ENCODE measurements around the gene TBL1X.
A peak's percentile ranks its signal among the peaks of the same experiment; 100 is the strongest.

Gene TBL1X

DNA sequence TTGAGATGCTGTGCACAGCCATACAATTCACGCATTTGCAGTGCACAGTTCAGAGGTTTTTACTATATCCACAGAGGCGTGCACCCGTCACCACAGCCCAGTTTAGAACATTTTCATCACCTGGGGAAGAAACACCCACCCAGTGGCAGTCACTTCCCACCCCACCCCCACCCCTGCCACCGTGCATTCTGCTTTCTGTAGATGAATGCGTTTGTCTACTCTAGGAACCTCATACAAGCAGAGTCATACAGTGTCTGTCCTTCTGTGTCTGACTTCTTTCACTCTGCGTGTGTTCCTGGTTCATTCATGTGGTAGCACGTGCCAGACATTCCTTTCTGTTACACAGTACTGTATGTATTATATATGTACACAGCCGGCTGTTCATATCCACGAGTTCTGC lies 122.8 kb downstream of the TBL1X start:
- DNase-seq (ENCODE audit: low read depth) = no peak

DNA sequence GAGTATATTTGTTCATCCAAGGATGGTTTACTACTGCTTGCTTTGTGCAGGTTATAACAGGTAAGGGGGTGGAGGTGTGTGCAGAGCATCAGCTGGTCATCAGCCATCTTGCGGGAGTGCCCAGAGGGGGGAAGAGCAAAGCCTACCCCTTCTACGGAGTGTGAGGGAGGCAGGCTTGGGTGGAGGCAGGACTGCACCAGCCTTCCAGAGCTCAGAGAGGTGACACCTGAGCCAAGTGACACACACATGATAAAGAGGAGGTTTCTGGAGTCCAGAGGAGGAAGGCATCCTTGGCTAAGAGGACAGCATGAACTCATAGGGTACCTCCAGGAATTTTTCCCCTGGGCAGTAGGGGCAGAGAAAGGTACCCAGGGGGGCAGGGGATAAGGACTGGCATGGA lies 126.6 kb downstream of the TBL1X start:
- no peak for DNase-seq (ENCODE audit: low read depth)

DNA sequence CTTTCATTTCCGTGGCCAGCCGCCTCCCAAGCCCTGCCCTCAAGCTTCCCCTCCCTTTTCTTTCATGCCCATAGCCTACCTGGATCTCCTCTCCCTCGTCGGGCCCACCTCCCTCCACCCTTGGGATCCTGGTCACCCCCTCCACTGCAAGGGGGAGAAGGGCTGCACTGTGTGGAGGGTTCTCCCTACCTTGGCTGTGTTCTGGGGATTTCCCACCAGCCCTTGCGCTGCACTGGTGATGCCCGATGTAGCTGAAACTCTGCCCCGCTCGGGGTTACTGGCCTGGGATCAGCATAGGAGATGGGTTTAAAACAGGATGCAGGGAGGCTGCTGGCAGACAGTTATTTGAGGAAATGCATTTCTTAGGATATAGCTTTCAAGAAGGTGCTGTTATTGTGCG lies 128.9 kb downstream of the TBL1X start:
- no peak for DNase-seq (ENCODE audit: low read depth)

DNA sequence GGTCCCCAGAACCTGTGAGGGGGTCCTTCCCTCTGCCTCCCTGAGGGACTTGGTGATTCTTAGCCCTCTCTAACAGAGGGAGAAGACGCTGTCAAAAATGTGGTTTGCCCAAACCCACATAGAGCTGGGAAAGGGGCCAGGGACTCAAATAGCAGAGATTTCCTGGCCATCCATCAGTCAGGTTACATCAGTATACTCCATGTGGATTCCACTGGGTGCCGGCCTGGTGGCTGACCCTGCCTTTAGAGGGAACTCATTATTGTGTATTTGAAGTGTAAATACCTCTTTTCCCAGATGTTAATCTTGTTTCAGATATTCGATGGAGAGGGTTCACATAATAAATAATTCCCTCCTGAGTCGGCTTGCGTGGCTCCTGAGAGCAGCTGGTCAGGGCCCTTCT lies 130.3 kb downstream of the TBL1X start:
- DNase-seq (ENCODE audit: low read depth) = no peak

DNA sequence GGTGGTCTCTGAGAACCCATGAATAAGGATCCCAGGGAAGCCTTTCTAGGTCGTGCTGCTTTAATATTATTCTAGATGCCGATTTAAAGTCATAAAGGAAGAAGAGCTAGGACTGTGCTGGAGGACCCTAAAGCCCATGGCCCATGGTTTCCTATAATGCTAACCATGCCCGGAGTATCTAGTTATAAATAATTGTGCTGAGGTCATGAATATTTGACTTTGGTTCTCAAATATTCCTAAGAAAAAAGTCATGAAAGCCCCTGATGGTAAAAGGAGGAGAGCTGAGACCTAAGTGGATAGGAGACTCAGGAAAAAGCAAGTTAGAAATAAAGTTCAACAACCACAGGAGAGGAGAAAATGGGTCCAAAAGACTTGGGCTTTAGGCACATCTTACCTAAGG lies 132.0 kb downstream of the TBL1X start:
- DNase-seq (ENCODE audit: low read depth) = no peak

DNA sequence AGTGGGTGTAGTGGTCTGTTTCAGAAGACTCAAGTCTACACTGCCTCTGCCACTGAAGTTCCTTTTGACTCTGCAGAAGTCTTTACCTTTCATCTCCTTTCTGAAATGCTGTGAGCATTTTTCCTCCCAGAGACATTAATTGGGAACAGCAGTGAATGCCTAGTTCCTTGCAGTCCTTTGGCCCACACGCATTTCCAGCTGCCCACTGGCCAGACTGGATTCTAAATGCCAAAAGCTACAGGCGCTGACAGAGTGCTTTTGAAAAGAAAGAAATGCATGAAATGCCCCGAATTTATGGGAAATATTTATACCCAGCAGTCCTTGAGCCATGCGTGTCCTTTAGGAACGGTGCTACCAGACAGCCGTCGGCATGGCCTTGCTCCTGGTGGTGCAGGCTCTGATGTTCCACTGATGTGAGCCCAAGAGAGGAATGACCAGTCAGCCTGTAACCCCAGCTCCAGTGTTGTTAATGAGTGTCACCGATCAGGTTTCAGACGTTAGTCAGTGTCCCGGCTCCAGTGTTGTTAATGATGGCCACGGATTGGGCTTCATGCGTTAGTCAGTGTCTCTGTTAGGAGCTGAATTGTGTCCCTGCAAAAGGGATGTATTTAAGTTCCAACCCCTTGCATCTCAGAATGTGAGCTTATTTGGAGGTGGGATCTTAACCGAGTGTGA lies 132.6 kb downstream of the TBL1X start:
- DNase-seq (ENCODE audit: low read depth) = no peak

DNA sequence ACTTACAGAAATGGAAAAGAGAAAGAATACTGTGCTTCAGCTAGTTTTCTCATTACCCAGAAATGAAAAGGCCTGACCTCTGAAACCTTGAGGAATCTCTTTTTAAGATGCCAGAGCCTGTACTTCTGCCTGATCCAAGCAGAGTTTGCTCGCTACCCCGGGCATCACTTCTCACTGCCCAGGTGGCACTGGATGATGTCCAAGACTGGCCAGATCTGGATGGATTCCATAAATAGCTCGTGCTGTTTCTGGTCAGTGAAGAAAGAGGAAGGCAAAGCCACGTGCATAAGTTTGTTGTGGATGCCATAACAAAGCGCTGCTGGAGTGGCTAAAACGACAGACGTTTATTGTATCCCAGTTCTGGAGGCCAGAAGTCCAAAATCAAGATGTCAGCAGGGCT lies 133.5 kb downstream of the TBL1X start:
- DNase-seq (ENCODE audit: low read depth) = no peak

DNA sequence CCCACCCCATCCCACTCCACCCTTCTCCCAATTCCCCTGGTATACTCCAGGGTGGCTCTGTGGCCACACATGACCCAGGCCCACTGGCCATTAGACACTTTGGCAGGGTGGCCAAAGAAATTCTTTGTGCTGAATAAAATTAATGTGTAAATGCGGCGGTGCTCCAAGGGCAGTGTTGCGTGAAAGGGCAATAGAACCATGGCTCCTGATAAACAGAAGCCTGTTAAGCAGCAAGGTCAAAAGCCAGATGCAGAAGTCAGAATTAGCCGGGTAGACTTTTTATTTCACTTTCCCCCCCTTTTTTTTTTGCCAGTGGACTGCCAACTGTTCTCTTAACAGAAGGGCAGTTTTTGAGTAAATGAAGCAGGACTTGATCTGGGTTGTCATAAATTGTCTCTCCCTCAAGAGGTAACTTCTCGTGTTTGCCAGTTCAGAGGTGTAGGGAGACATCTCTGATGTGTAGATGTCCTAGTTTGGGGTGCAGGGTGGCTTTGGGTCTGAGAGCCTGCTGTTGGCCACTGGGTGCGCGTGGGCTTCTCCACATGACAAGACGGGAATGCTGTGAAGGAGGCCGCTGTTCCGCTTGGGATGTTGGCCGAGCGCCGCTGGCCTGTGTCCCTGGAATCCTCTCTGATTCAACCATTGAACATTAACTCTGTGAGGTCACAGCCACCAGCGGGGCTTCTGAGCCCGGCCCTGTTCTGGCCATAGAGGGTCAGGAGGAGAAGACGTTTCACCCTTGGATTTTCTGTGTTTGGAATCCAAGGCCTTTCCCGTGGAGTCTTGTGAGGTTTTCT lies 139.5 kb downstream of the TBL1X start:
- DNase-seq (ENCODE audit: low read depth) = no peak

DNA sequence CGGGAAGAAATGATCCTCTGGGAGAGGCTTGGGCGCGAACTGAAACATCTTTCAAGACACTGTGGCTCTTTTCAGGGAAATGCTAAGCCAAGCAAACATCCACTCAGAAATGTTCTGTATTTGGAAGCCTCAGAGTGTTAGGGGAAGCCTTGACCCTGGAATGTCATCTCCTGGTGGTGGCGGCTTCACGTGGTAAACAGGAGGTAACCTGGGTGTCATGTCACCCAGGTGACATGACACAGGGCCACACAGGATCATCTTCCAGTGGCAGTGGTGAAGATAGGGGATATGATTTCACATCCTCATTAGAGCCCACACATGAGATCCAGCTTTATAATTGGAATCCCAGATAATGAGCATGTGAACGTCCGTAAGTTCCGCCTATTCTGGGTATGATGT lies 140.0 kb downstream of the TBL1X start:
- DNase-seq (ENCODE audit: low read depth) = no peak

DNA sequence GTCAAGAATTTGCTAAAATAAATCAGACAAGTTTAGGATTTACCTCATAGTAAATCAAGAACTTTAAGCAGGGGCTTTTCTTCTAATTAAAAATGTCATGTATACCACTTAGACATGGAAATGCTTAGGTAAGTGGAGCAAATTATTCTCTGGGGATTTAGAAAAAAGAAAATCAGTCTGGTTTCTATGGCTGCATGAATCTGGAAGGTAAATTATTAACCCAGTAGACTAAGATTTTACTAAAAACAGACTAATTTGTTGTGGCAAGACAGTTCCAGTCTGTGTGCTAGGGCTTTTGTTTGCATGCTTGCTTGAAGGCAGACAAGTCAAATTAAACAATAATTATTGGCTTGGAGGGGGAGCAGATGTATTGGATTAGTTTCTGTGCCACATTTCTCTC lies 140.6 kb downstream of the TBL1X start:
- DNase-seq (ENCODE audit: low read depth) = no peak

DNA sequence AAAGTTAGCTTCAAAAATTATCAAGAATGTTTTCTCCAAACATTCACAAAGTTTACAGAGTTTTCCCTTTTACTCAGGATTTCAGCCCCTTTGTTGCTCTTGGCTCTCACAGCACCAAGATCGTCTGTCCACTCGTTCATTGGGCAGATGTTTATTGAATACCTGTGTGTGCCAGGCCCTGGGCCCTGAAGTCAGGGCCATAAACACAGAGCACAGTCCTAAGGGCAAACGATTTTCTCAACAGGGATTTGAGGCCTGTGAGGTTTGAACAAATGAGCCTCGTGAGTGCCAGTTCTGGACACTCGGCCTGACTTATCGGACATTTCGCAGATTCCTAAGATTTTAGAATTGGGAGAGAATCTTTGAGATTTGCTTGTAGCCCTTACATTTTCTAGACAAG lies 142.1 kb downstream of the TBL1X start:
- no peak for DNase-seq (ENCODE audit: low read depth)

DNA sequence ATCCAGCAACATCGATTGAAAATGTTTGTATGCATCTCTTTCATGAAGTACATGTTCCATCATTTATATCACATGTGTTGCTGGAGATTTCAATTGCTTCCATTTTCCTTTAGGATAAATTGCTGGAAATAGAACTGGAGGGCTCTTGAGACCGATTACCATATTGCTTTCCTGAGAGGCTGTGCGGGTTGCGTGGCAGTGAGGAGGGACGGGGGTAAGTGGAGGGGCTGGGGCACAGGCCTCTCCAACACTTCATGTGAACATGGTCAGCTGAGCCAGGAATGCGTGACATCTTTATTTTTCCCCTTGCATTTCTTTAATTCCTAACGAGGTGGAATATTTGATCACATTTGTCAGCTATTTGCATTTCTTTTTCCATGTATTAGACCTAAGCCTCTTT lies 144.6 kb downstream of the TBL1X start:
- DNase-seq (ENCODE audit: low read depth) = no peak

DNA sequence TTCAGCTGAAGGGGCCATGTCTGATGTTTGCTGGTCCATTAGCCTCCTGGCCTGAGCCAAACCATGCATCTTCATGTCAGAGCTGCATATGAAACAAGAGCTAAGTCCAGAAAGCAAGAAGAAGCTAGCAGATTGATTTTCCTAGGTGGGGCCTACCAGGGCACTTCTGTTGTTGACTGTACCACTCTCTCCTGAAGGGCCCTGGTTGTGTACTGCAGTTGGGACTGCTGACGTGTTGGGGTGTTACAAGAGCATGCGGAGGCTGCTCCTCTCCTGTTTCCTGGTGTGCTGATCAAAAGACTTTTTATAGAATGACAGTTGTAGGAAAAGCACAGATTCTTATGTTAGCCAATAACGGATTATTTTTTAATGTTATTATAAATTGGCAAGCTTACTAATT lies 145.1 kb downstream of the TBL1X start:
- DNase-seq (ENCODE audit: low read depth) = no peak

DNA sequence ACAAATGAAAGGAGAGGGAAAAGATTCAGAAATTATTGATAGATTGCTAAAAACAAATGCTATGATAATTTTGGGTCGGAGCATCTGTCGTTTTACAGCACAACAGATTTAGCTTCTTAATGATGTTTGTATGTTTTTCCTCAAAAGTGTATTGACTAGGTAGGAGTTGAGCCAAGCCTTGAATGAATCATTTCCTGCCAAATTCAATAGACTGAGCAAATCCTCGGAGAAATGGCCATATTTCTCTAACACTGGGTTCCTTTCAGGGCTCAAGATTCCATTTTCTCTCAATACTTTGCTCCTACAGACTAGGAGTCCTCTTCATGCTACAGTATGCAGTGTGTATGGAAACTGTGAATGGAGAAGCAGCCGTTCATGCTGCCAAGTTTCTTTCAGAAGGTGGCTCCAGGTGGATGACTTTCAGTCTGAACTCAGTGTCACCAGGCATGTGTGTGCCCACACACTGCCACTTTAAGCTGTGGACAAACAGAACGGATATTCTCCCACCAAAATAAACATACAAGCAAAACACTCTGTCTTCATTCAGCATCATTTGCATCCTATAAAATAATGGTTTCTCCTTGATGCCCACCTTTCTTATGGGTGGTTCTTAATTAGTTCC lies 146.0 kb downstream of the TBL1X start:
- DNase-seq (ENCODE audit: low read depth) = no peak

DNA sequence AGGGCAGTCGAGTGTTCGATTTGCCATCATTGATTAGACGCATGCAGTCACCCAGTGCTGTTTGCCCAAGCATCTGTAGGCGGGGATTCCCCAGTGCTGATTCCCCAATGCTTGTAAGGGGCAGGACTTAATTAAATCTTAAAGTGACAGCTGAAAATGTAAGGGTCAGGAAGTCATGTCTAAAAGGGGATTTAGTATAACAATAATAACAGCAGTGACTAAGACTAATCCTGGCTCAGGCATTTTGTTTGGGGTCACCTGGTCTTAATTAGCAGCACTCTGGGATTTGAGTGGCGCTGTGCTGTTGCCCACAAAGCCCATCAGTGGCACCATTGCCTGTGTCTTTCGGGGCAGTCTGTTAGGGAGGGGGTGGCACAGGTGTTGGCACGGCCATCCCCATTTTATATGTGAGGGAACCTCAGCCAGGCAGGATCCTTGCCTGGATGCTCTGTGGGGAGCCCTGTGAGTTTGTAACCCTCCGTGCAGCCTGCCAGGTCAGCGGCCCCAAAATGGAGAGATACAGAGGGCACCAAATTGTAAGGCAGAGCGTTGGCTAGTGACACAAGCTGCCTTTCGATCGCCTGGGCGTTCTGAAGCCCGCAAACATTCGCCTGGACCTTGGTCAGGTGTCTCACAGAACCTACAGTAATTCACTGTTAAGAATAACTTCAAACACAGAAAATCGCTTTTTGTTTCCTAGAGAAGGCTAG lies 146.7 kb downstream of the TBL1X start:
- DNase-seq (ENCODE audit: low read depth) = no peak

DNA sequence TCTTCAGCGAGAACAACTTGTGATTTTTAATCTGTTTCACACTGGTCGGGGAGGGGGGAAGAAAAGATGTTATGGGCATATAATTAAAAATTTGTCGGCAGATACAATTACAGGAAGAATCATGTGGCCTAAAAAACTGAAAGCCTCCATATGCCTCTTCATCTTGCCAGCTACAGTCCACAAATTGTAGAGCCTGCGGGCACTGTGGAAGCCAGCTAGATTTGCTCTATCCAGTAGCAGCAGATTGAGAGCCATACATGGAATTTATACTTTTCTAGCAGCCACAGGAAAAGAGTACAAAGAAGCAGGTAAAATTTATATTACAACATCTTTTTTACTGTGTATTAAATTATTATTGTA lies 147.3 kb downstream of the TBL1X start:
- no peak for DNase-seq (ENCODE audit: low read depth)

DNA sequence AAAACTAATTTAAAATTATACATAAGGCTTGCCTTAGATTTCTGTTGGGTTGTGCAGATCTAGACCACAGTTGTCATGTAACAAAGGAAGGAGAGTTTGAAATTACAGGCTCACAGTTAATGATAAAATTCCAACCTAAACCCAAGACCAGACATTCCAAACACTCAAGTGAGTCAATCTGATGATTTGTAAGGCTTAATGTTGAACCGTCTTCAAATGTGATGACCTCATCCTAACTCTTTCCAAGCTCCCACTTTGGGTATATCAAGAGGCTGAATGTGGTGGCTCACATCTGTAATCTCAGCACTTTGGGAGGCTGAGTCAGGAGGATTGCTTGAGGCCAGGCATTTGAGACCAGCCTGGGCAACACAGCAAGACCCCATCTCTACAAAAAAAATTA lies 149.2 kb downstream of the TBL1X start:
- peak; percentile 41 for DNase-seq (ENCODE audit: low read depth)

DNA sequence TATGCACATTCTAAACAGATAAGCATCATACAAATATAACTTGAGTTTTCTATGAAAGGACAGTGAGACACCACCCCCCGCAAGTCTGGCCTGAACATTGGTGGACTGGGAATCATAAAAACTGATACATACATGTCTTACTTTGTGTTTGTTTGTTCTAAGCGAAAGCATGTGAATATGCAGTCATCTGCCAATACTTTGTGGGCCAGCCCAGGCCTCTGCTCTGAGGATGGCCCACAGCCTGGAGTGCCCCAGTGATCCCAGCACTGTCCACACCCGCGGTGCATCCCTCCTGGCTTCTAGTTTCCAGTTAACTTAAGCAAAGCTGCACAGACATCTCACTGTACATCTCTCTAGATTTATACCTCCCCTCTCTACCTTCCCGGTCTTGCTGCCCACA lies 154.3 kb downstream of the TBL1X start:
- DNase-seq (ENCODE audit: low read depth) = no peak

DNA sequence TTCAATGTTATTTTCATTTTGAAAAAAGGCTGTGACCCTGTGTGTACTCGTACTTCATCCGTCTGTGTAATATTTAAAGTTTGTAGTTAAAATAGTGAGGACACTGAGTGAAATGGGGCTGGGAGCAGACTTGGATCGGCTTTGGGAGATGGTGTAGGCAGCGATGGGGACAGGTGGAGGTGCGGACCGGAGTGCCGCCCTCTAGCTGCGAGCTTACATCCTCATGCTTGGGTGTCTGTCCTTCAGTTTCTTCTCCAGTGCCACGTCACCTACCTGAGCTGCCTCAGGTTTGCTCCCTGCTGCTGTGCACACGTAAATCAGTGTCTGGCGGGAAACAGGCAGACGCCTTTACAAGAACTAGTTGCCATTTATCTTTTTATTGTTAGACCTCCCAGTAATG lies 154.7 kb downstream of the TBL1X start:
- no peak for DNase-seq (ENCODE audit: low read depth)

DNA sequence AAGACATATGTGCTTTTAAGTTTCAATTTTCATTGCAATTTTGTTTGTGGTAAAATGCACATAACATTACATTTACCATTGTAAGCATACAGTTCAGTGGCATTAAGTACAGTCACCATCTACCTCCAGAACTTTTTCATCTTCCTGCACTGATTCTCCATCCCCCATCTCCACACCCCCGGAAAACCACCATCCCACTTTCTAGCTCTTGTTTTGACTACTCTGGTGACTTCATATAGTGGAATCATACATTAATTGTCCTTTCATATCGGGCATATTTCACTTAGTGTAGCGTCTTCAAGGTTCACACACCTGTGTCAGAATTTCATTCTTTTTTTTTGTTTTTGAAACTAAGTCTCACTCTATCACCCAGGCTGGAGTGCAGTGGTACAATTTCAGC lies 157.3 kb downstream of the TBL1X start:
- DNase-seq (ENCODE audit: low read depth) = no peak

DNA sequence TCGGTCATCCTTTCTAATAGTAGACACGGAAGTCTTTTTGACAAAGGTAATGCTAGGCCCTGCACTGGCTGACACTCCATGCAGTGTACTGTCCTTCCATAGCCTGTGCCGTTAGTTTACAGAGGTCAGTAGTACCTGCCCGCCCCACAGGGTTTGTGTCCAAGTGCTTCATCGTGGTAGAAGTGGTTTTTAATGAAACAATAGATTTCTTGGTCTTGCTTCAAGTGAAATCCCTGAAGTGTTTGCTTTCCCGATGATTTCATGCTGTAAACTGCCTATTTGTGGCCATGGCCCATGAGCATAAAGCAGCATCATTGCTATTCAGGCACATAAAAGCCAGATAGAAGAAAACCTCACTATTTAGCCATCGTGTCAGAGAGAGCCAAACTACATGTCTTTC lies 161.5 kb downstream of the TBL1X start:
- DNase-seq (ENCODE audit: low read depth) = no peak

DNA sequence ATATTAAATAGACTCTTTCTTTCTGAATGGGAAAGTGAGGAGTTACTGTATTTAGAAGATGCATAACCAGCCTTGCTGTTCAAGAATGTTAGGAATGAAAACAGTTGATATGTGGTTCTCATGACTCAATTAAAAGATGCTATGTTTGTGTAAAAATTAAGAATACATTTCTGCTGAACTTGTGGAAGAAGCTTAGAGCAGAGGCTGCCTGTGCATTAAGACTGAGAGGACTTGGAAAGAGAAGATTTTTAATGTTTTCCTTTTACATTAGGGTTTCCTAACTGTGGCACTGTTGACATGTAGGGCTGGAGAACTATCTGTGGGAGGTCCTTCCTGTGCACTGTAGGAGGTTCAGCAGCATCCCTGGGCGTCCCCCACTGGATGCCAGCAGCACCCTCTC lies 163.1 kb downstream of the TBL1X start:
- DNase-seq (ENCODE audit: low read depth) = no peak

Measured in HS-5 (cell line).